Measurements from ENCODE around the gene PTPRT. TPM values are rescaled to one million over a fixed set of nuclear protein-coding genes. Genes with fewer than 3 reads are reported as not detected.

PTPRT gene
- total RNA-seq, 1 experiment from 2014 or later: not detected

GRCh38 chr20:42721923-42722322, 467.8 kb downstream of the PTPRT start (continued):
- TF ChIP-seq ZBTB33 (IDR thresholded peaks at IDR 0.05; ENCODE audit: extremely low read depth, insufficient replicate concordance, low read length): no peak
- no peak for TF ChIP-seq SIN3A (IDR thresholded peaks at IDR 0.05; ENCODE audit: low read depth)
- no peak for TF ChIP-seq RAD21 (IDR thresholded peaks at IDR 0.05; ENCODE audit: low read depth)
- no peak for TF ChIP-seq EZH2 (IDR thresholded peaks at IDR 0.05)
- no peak for TF ChIP-seq EGR1 (IDR thresholded peaks at IDR 0.05; ENCODE audit: low read depth)
- no peak for TF ChIP-seq ELF1 (IDR thresholded peaks at IDR 0.05; ENCODE audit: borderline replicate concordance, low read depth)

GRCh38 chr20:42714298-42715141, 475.2 kb downstream of the PTPRT start:
- no peak overlapping the region for H3K27ac ChIP-seq (ENCODE audit: low read depth, low read length)
- RAD21 ChIA-PET (ENCODE audit: low non-redundant PET in 1 of 2, low total read pairs in 2 of 2, uncharacterized antibody in 2 of 2, unreplicated experiment in 2 of 2): no interaction called here
- TF ChIP-seq EZH2phosphoT487 (IDR thresholded peaks at IDR 0.05; ENCODE audit: borderline replicate concordance) (no peak), ELF1 (IDR thresholded peaks at IDR 0.05; ENCODE audit: borderline replicate concordance, low read depth) (no peak), FOSL1 (IDR thresholded peaks at IDR 0.05; ENCODE audit: low read depth) (no peak), YY1 (IDR thresholded peaks at IDR 0.05; ENCODE audit: extremely low read depth, insufficient replicate concordance, low read depth, low read length) (no peak), ZNF274 (IDR thresholded peaks at IDR 0.05; ENCODE audit: low read depth, low read length) (no peak), TCF7L2 (IDR thresholded peaks at IDR 0.05; ENCODE audit: borderline replicate concordance, extremely low read depth, insufficient read depth, insufficient read length) (no peak), ATF3 (IDR thresholded peaks at IDR 0.05) (no peak), CTCF (IDR thresholded peaks at IDR 0.05 in 2 of 3, conservative IDR thresholded peaks at IDR 0.05 in 1 of 3; ENCODE audit: borderline replicate concordance in 1 of 3, insufficient read depth in 1 of 3, low read depth in 2 of 3, low read length in 2 of 3) (no peak), JUND (IDR thresholded peaks at IDR 0.05) (no peak), SP1 (IDR thresholded peaks at IDR 0.05; ENCODE audit: low read depth) (no peak), MAX (IDR thresholded peaks at IDR 0.05) (no peak), SIN3A (IDR thresholded peaks at IDR 0.05; ENCODE audit: low read depth) (no peak), RAD21 (IDR thresholded peaks at IDR 0.05; ENCODE audit: low read depth) (no peak), ZBTB33 (IDR thresholded peaks at IDR 0.05; ENCODE audit: extremely low read depth, insufficient replicate concordance, low read length) (no peak)
- H3K27me3 ChIP-seq (ENCODE audit: insufficient read depth, low read length): no peaks in the 10 kb centered on the region
- BruUV-seq (replicated peaks): no TSS peak
- H3K4me1 ChIP-seq (ENCODE audit: control insufficient read depth in 1 of 2, insufficient read depth in 2 of 2, low read length in 2 of 2): no peaks in the 10 kb centered on the region
- POLR2A ChIA-PET: no interaction called here
- no peaks in the 10 kb centered on the region for H3K79me2 ChIP-seq (ENCODE audit: insufficient read depth, low read length)
- CTCF ChIA-PET: no interaction called here
- no peaks in the 10 kb centered on the region for H3K36me3 ChIP-seq (ENCODE audit: control insufficient read depth in 1 of 2, insufficient read depth in 2 of 2, low read length in 2 of 2)
- intact Hi-C loops (cut with micrococcal nuclease): no loop called here
- no peak overlapping the region for H2AFZ ChIP-seq (ENCODE audit: low read depth, low read length, poor library complexity, severe bottlenecking)
- H3K4me3 ChIP-seq (replicated peaks in 1 of 2; ENCODE audit: low read depth in 1 of 2, low read length in 2 of 2): no peak overlapping the region
- H3K9ac ChIP-seq (ENCODE audit: low read length): no peak overlapping the region
- H4K20me1 ChIP-seq (ENCODE audit: insufficient read depth): no peaks in the 10 kb centered on the region
- H3K9me2 ChIP-seq (ENCODE audit: insufficient read depth): no peaks in the 10 kb centered on the region
- H3K9me3 ChIP-seq (ENCODE audit: control insufficient read depth in 1 of 2, insufficient read depth in 1 of 2, low read depth in 1 of 2, low read length in 2 of 2): peaks cover 20 to 22% of the 10 kb centered on the region in 2 experiments; a peak in 2 of 4 replicates
- H3K4me2 ChIP-seq (ENCODE audit: low read length): no peak overlapping the region
- DNase-seq (ENCODE audit: low read depth, low spot score): no peak
- ATAC-seq: no peak

All from HCT116 (cell line).